ENCODE results near the gene KLK13.

DNA sequence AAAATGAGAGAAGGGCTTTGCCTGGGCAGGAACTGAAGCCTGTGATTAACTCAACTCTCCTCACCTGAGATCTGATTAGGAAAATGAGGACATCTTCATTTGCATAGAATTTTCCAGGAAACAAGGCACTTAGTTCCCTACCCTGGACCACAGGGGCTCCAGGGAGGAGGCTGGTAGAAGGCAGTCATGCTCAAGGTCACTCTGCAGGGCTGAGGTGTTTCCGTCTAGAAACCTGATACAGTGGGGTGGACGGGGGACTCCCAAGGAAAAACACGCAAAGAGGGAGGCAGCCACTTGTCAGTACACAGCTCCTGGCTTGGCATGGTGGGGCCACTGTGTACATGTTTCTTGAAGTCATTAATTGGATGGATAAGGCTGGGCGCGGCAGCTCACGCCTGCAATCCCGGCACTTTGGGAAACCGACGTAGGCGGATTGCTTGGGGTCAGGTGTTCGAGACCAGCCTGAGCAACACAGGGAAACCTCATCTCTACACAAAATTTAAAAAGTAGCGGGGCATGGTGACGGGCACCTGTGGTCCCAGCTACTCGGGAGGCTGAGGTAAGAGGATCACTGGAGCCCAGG lies 11.8 kb upstream of the KLK13 start:
- TF ChIP-seq, protein P1, sequence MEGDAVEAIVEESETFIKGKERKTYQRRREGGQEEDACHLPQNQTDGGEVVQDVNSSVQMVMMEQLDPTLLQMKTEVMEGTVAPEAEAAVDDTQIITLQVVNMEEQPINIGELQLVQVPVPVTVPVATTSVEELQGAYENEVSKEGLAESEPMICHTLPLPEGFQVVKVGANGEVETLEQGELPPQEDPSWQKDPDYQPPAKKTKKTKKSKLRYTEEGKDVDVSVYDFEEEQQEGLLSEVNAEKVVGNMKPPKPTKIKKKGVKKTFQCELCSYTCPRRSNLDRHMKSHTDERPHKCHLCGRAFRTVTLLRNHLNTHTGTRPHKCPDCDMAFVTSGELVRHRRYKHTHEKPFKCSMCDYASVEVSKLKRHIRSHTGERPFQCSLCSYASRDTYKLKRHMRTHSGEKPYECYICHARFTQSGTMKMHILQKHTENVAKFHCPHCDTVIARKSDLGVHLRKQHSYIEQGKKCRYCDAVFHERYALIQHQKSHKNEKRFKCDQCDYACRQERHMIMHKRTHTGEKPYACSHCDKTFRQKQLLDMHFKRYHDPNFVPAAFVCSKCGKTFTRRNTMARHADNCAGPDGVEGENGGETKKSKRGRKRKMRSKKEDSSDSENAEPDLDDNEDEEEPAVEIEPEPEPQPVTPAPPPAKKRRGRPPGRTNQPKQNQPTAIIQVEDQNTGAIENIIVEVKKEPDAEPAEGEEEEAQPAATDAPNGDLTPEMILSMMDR (IDR thresholded peaks at IDR 0.05) = no peak
- no peak for TF ChIP-seq EP300 (IDR thresholded peaks at IDR 0.05)
- no peak for TF ChIP-seq RAD21 (conservative IDR thresholded peaks at IDR 0.05 in 1 of 2, IDR thresholded peaks at IDR 0.05 in 1 of 2)

Data from A549 (cell line).